ENCODE measurements around the gene KRT17. TPM values are rescaled to one million over a fixed set of nuclear protein-coding genes. Genes with fewer than 3 reads are reported as not detected.
A peak's percentile ranks its signal among the peaks of the same experiment; 100 is the strongest.
"Not testable (repeated sequence)": the region's sequence is repeated elsewhere in the genome, so short reads cannot be mapped to it uniquely, and the experiment has no call there.

KRT17 gene
- total and polyA plus RNA-seq, 9 of the 15 experiments (the other 6 are each of a cell fraction or from before 2014, with no cell fraction given), result 0.23 to 0.25 TPM; not detected in 7

- H3K27me3 ChIP-seq (ENCODE audit: control insufficient read depth in 2 of 2, insufficient read depth in 2 of 2, low read length in 2 of 2), result peaks cover 10 to 49% of the 10 kb centered on the region in 2 experiments
- ATAC-seq (peak; percentile 61), DNase-seq (ENCODE audit: extremely low read depth in 1 of 4, low spot score in 3 of 4) (peak in 1 of 4 experiments; percentile 23)
- POLR2A ChIA-PET, result interaction anchor here (0.6 to 0.8 kb wide), 3 partner anchors 8 to 102 kb away, joined by 3 to 4 read pairs (median 3); no protein-coding TSS in a partner anchor
- H3K4me3 ChIP-seq; CTCF ChIA-PET (ENCODE audit: low intra/inter-chr PET ratio); H3K36me3 ChIP-seq (ENCODE audit: control insufficient read depth, insufficient read depth, low read length); H4K20me1 ChIP-seq (replicated peaks; ENCODE audit: control insufficient read depth, insufficient read depth, low read length); FAIRE-seq; H3K9me1 ChIP-seq (ENCODE audit: control insufficient read depth, insufficient read depth, low read length); H3K9ac ChIP-seq (ENCODE audit: insufficient read depth in 1 of 2, low read depth in 2 of 2, low read length in 2 of 2); in situ Hi-C loops (cut with MboI); H3K27ac ChIP-seq (ENCODE audit: extremely low read depth, low read depth, low read length); H3K4me2 ChIP-seq (ENCODE audit: insufficient read depth, low read length); H2AFZ ChIP-seq (ENCODE audit: low read depth, low read length); H3K9me3 ChIP-seq (replicated peaks; ENCODE audit: control insufficient read depth, insufficient read depth, low read depth, low read length); H3K4me1 ChIP-seq (replicated peaks in 1 of 2; ENCODE audit: control insufficient read depth in 2 of 2, insufficient read depth in 2 of 2, low read length in 2 of 2); intact Hi-C loops (cut with micrococcal nuclease); BruUV-seq (replicated peaks); H3K79me2 ChIP-seq (ENCODE audit: control insufficient read depth, insufficient read depth, low read length): not testable (repeated sequence)
- WGBS (ENCODE audit: insufficient coverage, low coverage, missing lambda C conversion rate), result 0% methylated on average over 10 of the region's 10 CpGs
- peak in 1 of 2 experiments; percentile 22; a peak in 1 of 4 replicates for TF ChIP-seq RAD21 (CRISPR knock-in tag; conservative IDR thresholded peaks at IDR 0.05 in 1 of 2, IDR thresholded peaks at IDR 0.05 in 1 of 2)
- TF ChIP-seq CTCF (IDR thresholded peaks at IDR 0.05 in 2 of 3, conservative IDR thresholded peaks at IDR 0.05 in 1 of 3; ENCODE audit: insufficient read depth in 2 of 3, low read depth in 1 of 3, low read length in 3 of 3), result peak; percentile 21 to 37 (median 29); a peak in 4 of 6 replicates
These were observed 14.3 kb downstream of the KRT17 start for GRCh38 chr17:41610061-41610517.

GRCh38 chr17:41606930-41607329, 17.4 kb downstream of the KRT17 start:
- FAIRE-seq; in situ Hi-C loops (cut with MboI); CTCF ChIA-PET (ENCODE audit: low intra/inter-chr PET ratio); H4K20me1 ChIP-seq (replicated peaks; ENCODE audit: control insufficient read depth, insufficient read depth, low read length); H3K9me3 ChIP-seq (replicated peaks; ENCODE audit: control insufficient read depth, insufficient read depth, low read depth, low read length); H3K4me2 ChIP-seq (ENCODE audit: insufficient read depth, low read length); H3K27ac ChIP-seq (ENCODE audit: extremely low read depth, low read depth, low read length); H3K4me1 ChIP-seq (replicated peaks in 1 of 2; ENCODE audit: control insufficient read depth in 2 of 2, insufficient read depth in 2 of 2, low read length in 2 of 2); H3K4me3 ChIP-seq; H3K9ac ChIP-seq (ENCODE audit: insufficient read depth in 1 of 2, low read depth in 2 of 2, low read length in 2 of 2); POLR2A ChIA-PET; ATAC-seq; H3K36me3 ChIP-seq (ENCODE audit: control insufficient read depth, insufficient read depth, low read length); DNase-seq (ENCODE audit: extremely low read depth in 1 of 4, low spot score in 3 of 4); H3K9me1 ChIP-seq (ENCODE audit: control insufficient read depth, insufficient read depth, low read length); BruUV-seq (replicated peaks); H2AFZ ChIP-seq (ENCODE audit: low read depth, low read length); H3K79me2 ChIP-seq (ENCODE audit: control insufficient read depth, insufficient read depth, low read length); intact Hi-C loops (cut with micrococcal nuclease): not testable (repeated sequence)
- peaks cover 15 to 32% of the 10 kb centered on the region in 2 experiments for H3K27me3 ChIP-seq (ENCODE audit: control insufficient read depth in 2 of 2, insufficient read depth in 2 of 2, low read length in 2 of 2)
- TF ChIP-seq ZFP1 (CRISPR knock-in tag; IDR thresholded peaks at IDR 0.05) (peak; percentile 81), CBX3 (IDR thresholded peaks at IDR 0.05; ENCODE audit: borderline replicate concordance in 1 of 2, low read length in 2 of 2) (peak in 1 of 2 experiments; percentile 63; a peak in 1 of 3 replicates)
- 2% methylated on average over 4 of the region's 4 CpGs for WGBS (ENCODE audit: insufficient coverage, low coverage, missing lambda C conversion rate)
